H1 (cell line): ENCODE measurements around the gene SPHK1. TPM values are rescaled to one million over a fixed set of nuclear protein-coding genes. Genes with fewer than 3 reads are reported as not detected.

ENCODE experiments used
- BRCA1 ChIP-seq: IDR thresholded peaks from 2 replicates; pipeline ENCODE4 v1.6.1; 2012; ENCODE audit warnings: low read depth, low read length, improper control_type of control experiment
- polyA plus RNA-seq, 7 experiments: library from polyadenylated mRNA; depleted of rRNA in 3 of 7; stranded (reverse) in 5 of 7; unstranded in 2 of 7; fragments of >200 nt in 5 of 7; fragments of 200-250 nt in 2 of 7; gene quantifications; 1 replicate in 5 of 7; 2 replicates in 1 of 7; 4 replicates in 1 of 7; pipeline versions ENCODE4 v1.2.1 to v1.2.3, GENCODE V29; 2011 to 2013; ENCODE audit warnings: missing spikeins in 2 of 7, mixed read lengths in 2 of 7
- total RNA-seq: library from RNA; stranded (reverse); fragmentation: NEBNext Ultra II Directional; extraction: Animal tissue kit (Norgen Biotek cat#: 25700); gene quantifications from 2 replicates; pipeline ENCODE4 v1.2.1, GENCODE V29; 2021

SPHK1 gene
- total and polyA plus RNA-seq, 2 of the 8 experiments (the other 6 are each of a cell fraction or from before 2014, with no cell fraction given), result 2.4 TPM

GRCh38 chr17:76378548-76379274 is 5.7 kb upstream of the SPHK1 start (continued):
- no peak for TF ChIP-seq BRCA1
